HCT116 (cell line): Measurements from ENCODE around the gene TAMM41. TPM values are rescaled to one million over a fixed set of nuclear protein-coding genes. Genes with fewer than 3 reads are reported as not detected.

Source experiments
- ATAC-seq: fragments of 200-7000 bp; cut with Tn5 transposase; 2 replicates; pipeline ENCODE4 v1.9.1; 2020; ENCODE audit warnings: mild to moderate bottlenecking, moderate library complexity
- BruUV-seq: library from RNA; stranded (reverse); fragments of 400-500 nt; replicated peaks from 2 replicates; lab custom pipeline; 2021; lab: Mats Ljungman, UMichigan
- CTCF ChIA-PET: fragments of 300-600 bp; sonication (Branson Sonifier 250); formaldehyde crosslinking; loops from one replicate; lab custom pipeline; 2021; ENCODE audit warnings: antibody characterized with exemption; lab: Charles Lee
- POLR2A ChIA-PET: fragments of 300-600, 350-600 bp; sonication (Branson Sonifier 250); formaldehyde crosslinking; loops from one replicate; lab custom pipeline; 2021; ENCODE audit warnings: antibody characterized with exemption; lab: Charles Lee
- RAD21 ChIA-PET, 2 experiments: fragments of 300-600 bp; sonication (Branson Sonifier 250); formaldehyde crosslinking; loops; one replicate each; lab custom pipeline; 2023; ENCODE audit warnings: low total read pairs in 2 of 2; ENCODE audit not compliant: uncharacterized antibody in 2 of 2, unreplicated experiment in 2 of 2, low non-redundant PET in 1 of 2; lab: Charles Lee
- DNase-seq: peaks from one replicate; pipeline ENCODE4 v3.0.0-alpha.2; 2010; ENCODE audit warnings: low read depth, low spot score
- H2AFZ ChIP-seq: fragments of 200-600 bp; shearing (Covaris generic), sonication (generic); 2 replicates; pipeline ENCODE4 v1.6.1; 2017; ENCODE audit warnings: low read depth, mixed run types, mixed read lengths, antibody characterized with exemption, low read length; ENCODE audit not compliant: poor library complexity, severe bottlenecking
- H3K27ac ChIP-seq: 2 replicates; pipeline ENCODE4 v1.5.1; 2012; ENCODE audit warnings: low read depth, low read length
- H3K27me3 ChIP-seq: fragments of 200-600 bp; sonication (generic); 2 replicates; pipeline ENCODE4 v1.6.1; 2016; ENCODE audit warnings: mixed run types, low read length, mixed read lengths; ENCODE audit not compliant: insufficient read depth
- H3K36me3 ChIP-seq, 2 experiments: fragments of 200-500 bp in 1 of 2; fragments of 200-600 bp in 1 of 2; sonication (Bioruptor generic) in 1 of 2; sonication (generic) in 1 of 2; 2 replicates each; pipeline versions ENCODE4 v1.5.1 to v1.6.1; 2014 to 2016; ENCODE audit warnings: low read length in 2 of 2, inconsistent platforms in 1 of 2, mixed read lengths in 1 of 2, mixed run types in 1 of 2; ENCODE audit not compliant: insufficient read depth in 2 of 2, control insufficient read depth in 1 of 2
- H3K4me1 ChIP-seq, 2 experiments: fragments of 200-600 bp in 1 of 2; sonication (generic) in 1 of 2; 2 replicates each; pipeline versions ENCODE4 v1.5.1 to v1.6.1; 2012 to 2017; ENCODE audit warnings: low read length in 2 of 2, inconsistent platforms in 1 of 2, mild to moderate bottlenecking in 1 of 2, mixed read lengths in 1 of 2, mixed run types in 1 of 2, moderate library complexity in 1 of 2; ENCODE audit not compliant: insufficient read depth in 2 of 2, control insufficient read depth in 1 of 2
- H3K4me2 ChIP-seq: fragments of 200-600 bp; sonication (generic); 2 replicates; pipeline ENCODE4 v1.6.1; 2017; ENCODE audit warnings: mixed run types, low read length, mixed read lengths
- H3K4me3 ChIP-seq, 2 experiments: fragments of 200-600 bp in 1 of 2; sonication (generic) in 1 of 2; replicated peaks in 1 of 2; 2 replicates each; pipeline ENCODE4 v1.5.1; 2011 to 2016; ENCODE audit warnings: low read length in 2 of 2, control low read depth in 1 of 2, low read depth in 1 of 2, mild to moderate bottlenecking in 1 of 2, mixed read lengths in 1 of 2, mixed run types in 1 of 2
- H3K79me2 ChIP-seq: fragments of 200-600 bp; sonication (generic); 2 replicates; pipeline ENCODE4 v1.6.1; 2017; ENCODE audit warnings: mild to moderate bottlenecking, mixed run types, low read length, moderate library complexity, mixed read lengths; ENCODE audit not compliant: insufficient read depth
- H3K9ac ChIP-seq: fragments of 200-600 bp; sonication (generic); 2 replicates; pipeline ENCODE4 v1.6.1; 2016; ENCODE audit warnings: low read length, mixed read lengths
- H3K9me2 ChIP-seq: fragments of 200-600 bp; sonication (generic), shearing (Covaris generic); 2 replicates; pipeline ENCODE4 v1.6.1; 2017; ENCODE audit warnings: mixed run types, mild to moderate bottlenecking, moderate library complexity; ENCODE audit not compliant: insufficient read depth
- H3K9me3 ChIP-seq, 2 experiments: fragments of 200-500 bp in 1 of 2; fragments of 200-600 bp in 1 of 2; sonication (Bioruptor generic) in 1 of 2; sonication (generic) in 1 of 2; 2 replicates each; pipeline ENCODE4 v1.6.1; 2014 to 2017; ENCODE audit warnings: low read length in 2 of 2, mixed read lengths in 2 of 2, inconsistent platforms in 1 of 2, low read depth in 1 of 2, mild to moderate bottlenecking in 1 of 2, mixed run types in 1 of 2, moderate library complexity in 1 of 2; ENCODE audit not compliant: control insufficient read depth in 1 of 2, insufficient read depth in 1 of 2
- H4K20me1 ChIP-seq: fragments of 200-600 bp; sonication (generic), shearing (Covaris generic); 2 replicates; pipeline ENCODE4 v1.6.1; 2017; ENCODE audit warnings: mixed run types, mild to moderate bottlenecking, moderate library complexity; ENCODE audit not compliant: insufficient read depth
- CEBPB ChIP-seq: IDR thresholded peaks from 2 replicates; pipeline ENCODE4 v1.6.1; 2012; ENCODE audit warnings: low read depth
- EGR1 ChIP-seq: IDR thresholded peaks from 2 replicates; pipeline ENCODE4 v1.6.1; 2012; ENCODE audit warnings: low read depth
- JUND ChIP-seq: IDR thresholded peaks from 2 replicates; pipeline ENCODE4 v1.6.1; 2012
- POLR2A ChIP-seq: IDR thresholded peaks from 2 replicates; pipeline ENCODE4 v1.7.0; 2011; ENCODE audit warnings: borderline replicate concordance; ENCODE audit not compliant: insufficient read depth, insufficient read length; ENCODE audit errors: extremely low read depth
- POLR2AphosphoS5 ChIP-seq: IDR thresholded peaks from 2 replicates; pipeline ENCODE4 v1.6.1; 2011; ENCODE audit warnings: mild to moderate bottlenecking, low read depth, low read length, moderate library complexity
- SP1 ChIP-seq: IDR thresholded peaks from 2 replicates; pipeline ENCODE4 v1.6.1; 2012; ENCODE audit warnings: low read depth
- SRF ChIP-seq: IDR thresholded peaks from 2 replicates; pipeline ENCODE4 v1.6.1; 2012; ENCODE audit warnings: low read depth
- TCF7L2 ChIP-seq: IDR thresholded peaks from 2 replicates; pipeline ENCODE4 v1.7.0; 2011; ENCODE audit warnings: borderline replicate concordance, inconsistent platforms; ENCODE audit not compliant: insufficient read depth, insufficient read length; ENCODE audit errors: extremely low read depth
- ZNF274 ChIP-seq: fragments of 200-500 bp; sonication (Bioruptor generic); IDR thresholded peaks from 2 replicates; pipeline ENCODE4 v1.6.1; 2014; ENCODE audit warnings: mild to moderate bottlenecking, low read depth, low read length, inconsistent platforms
- intact Hi-C: fragments of 100-400 bp; cut with micrococcal nuclease; formaldehyde crosslinking; loops from 2 replicates; pipeline ENCODE4 v1.10.0; 2022
- total RNA-seq: library from RNA; stranded (reverse); gene quantifications from one replicate; pipeline ENCODE4 v1.2.1, GENCODE V29; 2021; ENCODE audit not compliant: unreplicated experiment
- TF ChIP-seq, protein P1 (sequence below): IDR thresholded peaks from 2 replicates; pipeline ENCODE4 v1.6.1; 2012
- TF ChIP-seq, protein P2 (sequence below): IDR thresholded peaks from 2 replicates; pipeline ENCODE4 v1.6.1; 2012; ENCODE audit warnings: low read depth
- TF ChIP-seq, protein P3 (sequence below), 3 experiments: fragments of 200-600 bp in 1 of 3; sonication (generic) in 1 of 3; IDR thresholded peaks in 2 of 3; conservative IDR thresholded peaks in 1 of 3; 2 replicates each; pipeline ENCODE4 v1.5.1; 2012 to 2017; ENCODE audit warnings: low read depth in 2 of 3, low read length in 2 of 3, antibody characterized with exemption in 1 of 3, borderline replicate concordance in 1 of 3, control low read depth in 1 of 3, mild to moderate bottlenecking in 1 of 3, mixed read lengths in 1 of 3, mixed run types in 1 of 3, moderate library complexity in 1 of 3; ENCODE audit not compliant: insufficient read depth in 1 of 3

Gene TAMM41
- total RNA-seq, 1 experiment from 2014 or later = 17.9 TPM

DNA sequence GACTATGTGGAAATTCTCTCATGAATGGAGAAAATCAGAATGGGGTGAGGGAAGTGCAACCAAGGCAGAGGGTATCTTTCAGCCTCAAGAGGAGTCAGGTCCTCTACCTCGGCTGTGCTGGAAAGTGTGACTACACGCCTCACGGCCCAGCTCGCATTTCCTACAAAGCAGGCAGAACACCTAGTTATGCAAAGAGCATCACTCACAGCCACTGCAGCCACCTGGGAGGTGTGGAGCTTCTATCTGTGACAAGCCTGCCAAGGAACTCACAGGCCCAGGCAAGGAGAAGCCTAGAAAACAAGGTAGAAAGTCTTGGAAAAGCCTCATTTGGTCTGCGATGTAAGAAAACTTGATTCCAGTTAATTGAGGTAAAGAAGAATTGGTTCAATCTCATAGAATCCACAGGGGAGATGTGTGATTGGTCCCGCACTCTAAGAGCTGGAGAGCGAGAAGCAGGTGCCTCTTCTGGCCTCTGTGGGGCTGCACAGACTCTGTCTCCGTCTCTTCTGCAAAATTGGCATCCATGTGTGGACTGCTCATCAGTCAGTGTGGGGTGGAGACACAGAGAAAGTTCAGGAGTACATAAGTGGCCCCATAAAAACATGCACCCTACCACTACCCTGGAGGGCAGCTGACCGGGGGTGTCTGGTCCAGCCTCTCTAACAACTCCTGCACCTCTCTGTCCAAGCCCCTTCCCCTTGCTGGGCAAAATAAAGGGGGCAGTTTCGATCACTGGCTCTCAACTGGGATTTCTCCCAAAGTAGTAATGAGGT lies 76.8 kb downstream of the TAMM41 start:
- H3K9ac ChIP-seq = peak overlapping the region; percentile 56; the same call in 1 of the 2 replicates
- no peaks in the 10 kb centered on the region for H3K9me2 ChIP-seq
- ChIA-PET CTCF (interaction anchor here (0.9 to 1.0 kb wide), 2 partner anchors 14 to 34 kb away, joined by 3 read pairs; no protein-coding TSS in a partner anchor), POLR2A (interaction anchor here (0.7 kb wide), 1 partner anchor 674 kb away, joined by 3 read pairs; no protein-coding TSS in a partner anchor), RAD21 (no interaction called here)
- H2AFZ ChIP-seq = peak overlapping the region; percentile 19
- no peak overlapping the region for H3K27ac ChIP-seq
- no peaks in the 10 kb centered on the region for H3K79me2 ChIP-seq
- H3K4me1 ChIP-seq = peaks cover 39 to 48% of the 10 kb centered on the region in 2 experiments
- peak overlapping the region in 1 of 2 experiments; percentile 48; a peak in 2 of 4 replicates for H3K4me3 ChIP-seq
- no peaks in the 10 kb centered on the region for H3K9me3 ChIP-seq
- no peaks in the 10 kb centered on the region for H3K36me3 ChIP-seq
- H3K27me3 ChIP-seq = 0 out of 2 replicates have a peak, but pooled peaks cover 5% of the 10 kb centered on the region
- peak overlapping the region; percentile 75 for H3K4me2 ChIP-seq
- BruUV-seq = TSS peak; percentile 78
- intact Hi-C loops = loop anchor here (5.0 kb wide), 1 partner anchor 48 kb away; no protein-coding TSS in a partner anchor
- no peaks in the 10 kb centered on the region for H4K20me1 ChIP-seq
- ATAC-seq (no peak), DNase-seq (no peak)
- TF ChIP-seq POLR2AphosphoS5 = no peak
- no peak for TF ChIP-seq POLR2A
- TF ChIP-seq JUND = no peak
- no peak for TF ChIP-seq ZNF274
- TF ChIP-seq CEBPB = no peak
- no peak for TF ChIP-seq SP1
- no peak for TF ChIP-seq EGR1
- TF ChIP-seq, protein P1, sequence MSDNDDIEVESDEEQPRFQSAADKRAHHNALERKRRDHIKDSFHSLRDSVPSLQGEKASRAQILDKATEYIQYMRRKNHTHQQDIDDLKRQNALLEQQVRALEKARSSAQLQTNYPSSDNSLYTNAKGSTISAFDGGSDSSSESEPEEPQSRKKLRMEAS = no peak
- no peak for TF ChIP-seq SRF
- TF ChIP-seq, protein P2, sequence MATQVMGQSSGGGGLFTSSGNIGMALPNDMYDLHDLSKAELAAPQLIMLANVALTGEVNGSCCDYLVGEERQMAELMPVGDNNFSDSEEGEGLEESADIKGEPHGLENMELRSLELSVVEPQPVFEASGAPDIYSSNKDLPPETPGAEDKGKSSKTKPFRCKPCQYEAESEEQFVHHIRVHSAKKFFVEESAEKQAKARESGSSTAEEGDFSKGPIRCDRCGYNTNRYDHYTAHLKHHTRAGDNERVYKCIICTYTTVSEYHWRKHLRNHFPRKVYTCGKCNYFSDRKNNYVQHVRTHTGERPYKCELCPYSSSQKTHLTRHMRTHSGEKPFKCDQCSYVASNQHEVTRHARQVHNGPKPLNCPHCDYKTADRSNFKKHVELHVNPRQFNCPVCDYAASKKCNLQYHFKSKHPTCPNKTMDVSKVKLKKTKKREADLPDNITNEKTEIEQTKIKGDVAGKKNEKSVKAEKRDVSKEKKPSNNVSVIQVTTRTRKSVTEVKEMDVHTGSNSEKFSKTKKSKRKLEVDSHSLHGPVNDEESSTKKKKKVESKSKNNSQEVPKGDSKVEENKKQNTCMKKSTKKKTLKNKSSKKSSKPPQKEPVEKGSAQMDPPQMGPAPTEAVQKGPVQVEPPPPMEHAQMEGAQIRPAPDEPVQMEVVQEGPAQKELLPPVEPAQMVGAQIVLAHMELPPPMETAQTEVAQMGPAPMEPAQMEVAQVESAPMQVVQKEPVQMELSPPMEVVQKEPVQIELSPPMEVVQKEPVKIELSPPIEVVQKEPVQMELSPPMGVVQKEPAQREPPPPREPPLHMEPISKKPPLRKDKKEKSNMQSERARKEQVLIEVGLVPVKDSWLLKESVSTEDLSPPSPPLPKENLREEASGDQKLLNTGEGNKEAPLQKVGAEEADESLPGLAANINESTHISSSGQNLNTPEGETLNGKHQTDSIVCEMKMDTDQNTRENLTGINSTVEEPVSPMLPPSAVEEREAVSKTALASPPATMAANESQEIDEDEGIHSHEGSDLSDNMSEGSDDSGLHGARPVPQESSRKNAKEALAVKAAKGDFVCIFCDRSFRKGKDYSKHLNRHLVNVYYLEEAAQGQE = no peak
- no peak for TF ChIP-seq TCF7L2
- TF ChIP-seq, protein P3, sequence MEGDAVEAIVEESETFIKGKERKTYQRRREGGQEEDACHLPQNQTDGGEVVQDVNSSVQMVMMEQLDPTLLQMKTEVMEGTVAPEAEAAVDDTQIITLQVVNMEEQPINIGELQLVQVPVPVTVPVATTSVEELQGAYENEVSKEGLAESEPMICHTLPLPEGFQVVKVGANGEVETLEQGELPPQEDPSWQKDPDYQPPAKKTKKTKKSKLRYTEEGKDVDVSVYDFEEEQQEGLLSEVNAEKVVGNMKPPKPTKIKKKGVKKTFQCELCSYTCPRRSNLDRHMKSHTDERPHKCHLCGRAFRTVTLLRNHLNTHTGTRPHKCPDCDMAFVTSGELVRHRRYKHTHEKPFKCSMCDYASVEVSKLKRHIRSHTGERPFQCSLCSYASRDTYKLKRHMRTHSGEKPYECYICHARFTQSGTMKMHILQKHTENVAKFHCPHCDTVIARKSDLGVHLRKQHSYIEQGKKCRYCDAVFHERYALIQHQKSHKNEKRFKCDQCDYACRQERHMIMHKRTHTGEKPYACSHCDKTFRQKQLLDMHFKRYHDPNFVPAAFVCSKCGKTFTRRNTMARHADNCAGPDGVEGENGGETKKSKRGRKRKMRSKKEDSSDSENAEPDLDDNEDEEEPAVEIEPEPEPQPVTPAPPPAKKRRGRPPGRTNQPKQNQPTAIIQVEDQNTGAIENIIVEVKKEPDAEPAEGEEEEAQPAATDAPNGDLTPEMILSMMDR (IDR thresholded peaks at IDR 0.05 in 2 of 3, conservative IDR thresholded peaks at IDR 0.05 in 1 of 3; ENCODE audit: borderline replicate concordance in 1 of 3, insufficient read depth in 1 of 3, low read depth in 2 of 3, low read length in 2 of 3) = no peak
- TF ChIP-seq, all 23 proteins: peak for 0
